Neural progenitor cell (in vitro differentiated cells): Measurements from ENCODE around the gene RAX. TPM values are rescaled to one million over a fixed set of nuclear protein-coding genes. Genes with fewer than 3 reads are reported as not detected.

ENCODE experiments used
- DNase-seq: peaks from one replicate; pipeline ENCODE4 v3.0.0-alpha.2; 2016; ENCODE audit warnings: low spot score
- H2AFZ ChIP-seq: fragments of 200-600 bp; sonication (generic); replicated peaks from 2 replicates; pipeline ENCODE4 v1.6.1; 2016; ENCODE audit warnings: antibody characterized with exemption
- H3F3A ChIP-seq: fragments of 200-600 bp; sonication (generic); 2 replicates; pipeline ENCODE4 v1.6.1; 2016; ENCODE audit warnings: antibody characterized with exemption, low read depth
- H3K27ac ChIP-seq: fragments of 200-600 bp; sonication (generic); 2 replicates; pipeline ENCODE4 v1.5.1; 2016; ENCODE audit warnings: mild to moderate bottlenecking
- H3K27me3 ChIP-seq: fragments of 200-600 bp; sonication (generic); 2 replicates; pipeline ENCODE4 v1.6.1; 2016; ENCODE audit warnings: mild to moderate bottlenecking, moderate library complexity
- H3K36me3 ChIP-seq: fragments of 200-600 bp; sonication (generic); 2 replicates; pipeline ENCODE4 v1.5.1; 2016
- H3K4me1 ChIP-seq: fragments of 200-600 bp; sonication (generic); 2 replicates; pipeline ENCODE4 v1.6.1; 2016; ENCODE audit warnings: mixed run types
- H3K4me2 ChIP-seq: fragments of 200-600 bp; sonication (generic); 2 replicates; pipeline ENCODE4 v1.6.1; 2016
- H3K4me3 ChIP-seq: fragments of 200-600 bp; sonication (generic); 2 replicates; pipeline ENCODE4 v1.5.1; 2016
- H3K79me2 ChIP-seq: fragments of 200-600 bp; sonication (generic); 2 replicates; pipeline ENCODE4 v1.6.1; 2016; ENCODE audit warnings: low read depth
- H3K9ac ChIP-seq: fragments of 200-600 bp; sonication (generic); 2 replicates; pipeline ENCODE4 v1.6.1; 2016
- H3K9me3 ChIP-seq: fragments of 200-600 bp; sonication (generic); 2 replicates; pipeline ENCODE4 v1.5.1; 2016; ENCODE audit warnings: low read depth
- H4K20me1 ChIP-seq: fragments of 200-600 bp; sonication (generic); 2 replicates; pipeline ENCODE4 v1.6.1; 2016; ENCODE audit warnings: low read depth
- H3K27ac Mint-ChIP-seq: 3 replicates; pipeline ENCODE4 v1.8.0; 2021; ENCODE audit warnings: mixed read lengths
- H3K27me3 Mint-ChIP-seq: 2 replicates; pipeline ENCODE4 v1.8.0; 2022; ENCODE audit warnings: low read depth, mild to moderate bottlenecking, inconsistent platforms, moderate library complexity, mixed read lengths; ENCODE audit not compliant: insufficient read depth
- H3K36me3 Mint-ChIP-seq: 3 replicates; pipeline ENCODE4 v1.8.0; 2021; ENCODE audit warnings: mixed read lengths
- H3K4me1 Mint-ChIP-seq: 3 replicates; pipeline ENCODE4 v1.8.0; 2021; ENCODE audit warnings: mixed read lengths
- H3K4me3 Mint-ChIP-seq: 3 replicates; pipeline ENCODE4 v1.8.0; 2021; ENCODE audit warnings: mild to moderate bottlenecking, moderate library complexity, mixed read lengths
- H3K9me3 Mint-ChIP-seq: 3 replicates; pipeline ENCODE4 v1.8.0; 2020; ENCODE audit warnings: mixed read lengths
- EZH2 ChIP-seq: fragments of 200-600 bp; sonication (generic); IDR thresholded peaks from 2 replicates; pipeline ENCODE4 v1.6.1; 2017; ENCODE audit warnings: antibody characterized with exemption, mild to moderate bottlenecking, moderate library complexity
- EZH2phosphoT487 ChIP-seq: fragments of 200-600 bp; sonication (generic); IDR thresholded peaks from 2 replicates; pipeline ENCODE4 v1.6.1; 2017; ENCODE audit warnings: antibody characterized with exemption
- total RNA-seq: library from RNA; depleted of rRNA; stranded (reverse); fragments of >200 nt; gene quantifications from 2 replicates; pipeline ENCODE4 v1.2.3, GENCODE V29; 2015; ENCODE audit warnings: low replicate concordance
- TF ChIP-seq, protein P1 (sequence below): fragments of 200-600 bp; sonication (generic); IDR thresholded peaks from 2 replicates; pipeline ENCODE4 v1.5.1; 2017; ENCODE audit warnings: antibody characterized with exemption, mild to moderate bottlenecking

Gene RAX
- total RNA-seq, 1 donor from 2014 or later = 20.7 TPM

DNA sequence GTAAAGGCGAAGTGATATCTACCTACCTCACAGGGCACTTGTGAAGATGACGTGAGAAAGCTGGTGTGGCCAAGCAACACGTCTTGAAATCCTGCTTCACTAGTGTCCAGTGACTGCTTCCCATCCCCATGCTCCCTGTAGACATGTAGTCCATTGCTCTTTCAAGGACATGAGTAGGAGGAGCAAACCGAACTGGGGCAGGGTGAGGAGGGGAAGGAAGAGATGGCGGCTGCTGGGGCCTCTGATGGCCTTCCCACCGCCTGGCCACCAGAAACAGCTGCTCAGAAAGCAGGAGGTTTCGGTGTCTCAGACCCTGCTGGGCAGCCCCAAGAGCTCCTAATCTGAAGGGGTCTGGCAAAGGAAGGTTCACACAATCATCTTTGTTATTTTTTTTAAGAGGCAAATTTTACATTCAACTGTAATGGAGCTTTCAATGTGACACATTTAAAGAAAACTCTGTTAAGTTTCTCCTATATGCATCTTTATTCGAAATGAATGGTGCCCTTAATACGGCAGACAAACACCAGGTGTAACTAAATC lies 30.5 kb upstream of the RAX start:
- H2AFZ ChIP-seq = no peak overlapping the region
- no peaks in the 10 kb centered on the region for H3K36me3 ChIP-seq
- no peak overlapping the region for H3K4me3 Mint-ChIP-seq
- H3K4me3 ChIP-seq = no peak overlapping the region
- peaks cover 17% of the 10 kb centered on the region for H3K4me1 ChIP-seq
- H3K27me3 ChIP-seq = peaks cover 19% of the 10 kb centered on the region
- no peak overlapping the region for H3K27ac Mint-ChIP-seq
- H3K79me2 ChIP-seq = no peaks in the 10 kb centered on the region
- H3K9ac ChIP-seq = no peak overlapping the region
- H3K27ac ChIP-seq = no peak overlapping the region
- H3K9me3 ChIP-seq = no peaks in the 10 kb centered on the region
- DNase-seq = no peak
- no peaks in the 10 kb centered on the region for H3K9me3 Mint-ChIP-seq
- no peaks in the 10 kb centered on the region for H3K36me3 Mint-ChIP-seq
- peak overlapping the region; percentile 14 for H3K4me2 ChIP-seq
- H3K27me3 Mint-ChIP-seq = peaks cover 14% of the 10 kb centered on the region
- no peaks in the 10 kb centered on the region for H4K20me1 ChIP-seq
- TF ChIP-seq, protein P1, sequence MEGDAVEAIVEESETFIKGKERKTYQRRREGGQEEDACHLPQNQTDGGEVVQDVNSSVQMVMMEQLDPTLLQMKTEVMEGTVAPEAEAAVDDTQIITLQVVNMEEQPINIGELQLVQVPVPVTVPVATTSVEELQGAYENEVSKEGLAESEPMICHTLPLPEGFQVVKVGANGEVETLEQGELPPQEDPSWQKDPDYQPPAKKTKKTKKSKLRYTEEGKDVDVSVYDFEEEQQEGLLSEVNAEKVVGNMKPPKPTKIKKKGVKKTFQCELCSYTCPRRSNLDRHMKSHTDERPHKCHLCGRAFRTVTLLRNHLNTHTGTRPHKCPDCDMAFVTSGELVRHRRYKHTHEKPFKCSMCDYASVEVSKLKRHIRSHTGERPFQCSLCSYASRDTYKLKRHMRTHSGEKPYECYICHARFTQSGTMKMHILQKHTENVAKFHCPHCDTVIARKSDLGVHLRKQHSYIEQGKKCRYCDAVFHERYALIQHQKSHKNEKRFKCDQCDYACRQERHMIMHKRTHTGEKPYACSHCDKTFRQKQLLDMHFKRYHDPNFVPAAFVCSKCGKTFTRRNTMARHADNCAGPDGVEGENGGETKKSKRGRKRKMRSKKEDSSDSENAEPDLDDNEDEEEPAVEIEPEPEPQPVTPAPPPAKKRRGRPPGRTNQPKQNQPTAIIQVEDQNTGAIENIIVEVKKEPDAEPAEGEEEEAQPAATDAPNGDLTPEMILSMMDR = no peak
- TF ChIP-seq EZH2phosphoT487 (no peak), EZH2 (no peak)
- peaks cover 11% of the 10 kb centered on the region for H3K4me1 Mint-ChIP-seq
- peaks cover 17% of the 10 kb centered on the region for H3F3A ChIP-seq

DNA sequence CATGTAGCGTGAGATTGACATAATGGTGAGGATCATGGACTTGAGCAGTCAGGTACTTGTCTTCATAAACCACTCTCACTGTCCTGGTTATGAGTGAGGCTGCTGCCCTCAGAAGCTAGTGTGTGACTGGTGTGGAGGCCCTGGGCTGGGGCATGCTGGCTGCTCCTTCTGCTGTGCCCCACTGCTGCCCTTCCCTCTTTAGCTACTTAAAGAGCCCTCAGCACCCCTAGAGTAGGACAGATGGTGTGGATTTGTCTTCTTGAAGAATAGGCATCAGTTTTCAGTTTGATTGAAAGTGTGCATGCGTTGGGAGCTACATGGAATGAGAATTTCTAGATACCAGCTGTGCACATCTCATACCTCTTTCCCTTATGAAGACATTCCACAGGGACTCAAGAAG lies 29.8 kb upstream of the RAX start:
- no peak for DNase-seq
- Mint-ChIP-seq H3K4me1 (peaks cover 9% of the 10 kb centered on the region), H3K36me3 (no peaks in the 10 kb centered on the region), H3K27me3 (peaks cover 14% of the 10 kb centered on the region), H3K27ac (no peak overlapping the region), H3K4me3 (no peak overlapping the region), H3K9me3 (no peaks in the 10 kb centered on the region)
- Histone ChIP-seq H3K4me2 (no peak overlapping the region), H3K36me3 (no peaks in the 10 kb centered on the region), H3F3A (peaks cover 13% of the 10 kb centered on the region), H3K4me1 (peaks cover 19% of the 10 kb centered on the region), H3K27ac (no peak overlapping the region), H3K9me3 (no peaks in the 10 kb centered on the region), H2AFZ (no peak overlapping the region), H3K4me3 (no peak overlapping the region), H4K20me1 (no peaks in the 10 kb centered on the region), H3K9ac (no peak overlapping the region), H3K79me2 (no peaks in the 10 kb centered on the region), H3K27me3 (peaks cover 18% of the 10 kb centered on the region)
- TF ChIP-seq EZH2phosphoT487 = no peak
- TF ChIP-seq, protein P1 = no peak
- TF ChIP-seq EZH2 = no peak

DNA sequence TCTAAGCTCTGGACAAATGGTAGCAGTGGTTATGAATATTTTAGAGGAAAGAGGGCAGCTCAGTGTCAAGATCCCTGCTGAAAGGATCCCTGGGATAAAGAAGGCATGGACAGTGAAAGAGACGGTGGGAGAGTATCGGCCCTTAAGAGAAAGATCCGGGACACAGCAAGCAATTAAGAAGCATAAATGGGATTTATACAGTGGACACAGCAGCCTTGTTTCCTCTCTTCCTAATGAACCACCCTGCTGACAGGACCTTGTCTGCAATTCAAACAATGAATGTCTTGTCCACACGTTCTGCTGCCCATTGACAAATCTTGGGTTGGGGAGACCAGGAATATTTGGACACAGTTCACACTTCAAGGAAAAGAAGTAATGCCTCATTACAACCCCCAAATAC lies 28.7 kb upstream of the RAX start:
- DNase-seq = no peak
- Histone ChIP-seq H3F3A (peaks cover 5% of the 10 kb centered on the region), H4K20me1 (no peaks in the 10 kb centered on the region), H3K27me3 (peaks cover 14% of the 10 kb centered on the region), H3K27ac (no peak overlapping the region), H3K36me3 (no peaks in the 10 kb centered on the region), H3K4me3 (no peak overlapping the region), H3K4me1 (peaks cover 19% of the 10 kb centered on the region), H3K79me2 (no peaks in the 10 kb centered on the region), H3K9ac (no peak overlapping the region), H3K9me3 (no peaks in the 10 kb centered on the region), H2AFZ (no peak overlapping the region), H3K4me2 (no peak overlapping the region)
- H3K4me3 Mint-ChIP-seq = no peak overlapping the region
- H3K27ac Mint-ChIP-seq = no peak overlapping the region
- TF ChIP-seq EZH2phosphoT487 = no peak
- H3K27me3 Mint-ChIP-seq = peaks cover 16% of the 10 kb centered on the region
- H3K36me3 Mint-ChIP-seq = no peaks in the 10 kb centered on the region
- peaks cover 9% of the 10 kb centered on the region for H3K4me1 Mint-ChIP-seq
- H3K9me3 Mint-ChIP-seq = no peaks in the 10 kb centered on the region

DNA sequence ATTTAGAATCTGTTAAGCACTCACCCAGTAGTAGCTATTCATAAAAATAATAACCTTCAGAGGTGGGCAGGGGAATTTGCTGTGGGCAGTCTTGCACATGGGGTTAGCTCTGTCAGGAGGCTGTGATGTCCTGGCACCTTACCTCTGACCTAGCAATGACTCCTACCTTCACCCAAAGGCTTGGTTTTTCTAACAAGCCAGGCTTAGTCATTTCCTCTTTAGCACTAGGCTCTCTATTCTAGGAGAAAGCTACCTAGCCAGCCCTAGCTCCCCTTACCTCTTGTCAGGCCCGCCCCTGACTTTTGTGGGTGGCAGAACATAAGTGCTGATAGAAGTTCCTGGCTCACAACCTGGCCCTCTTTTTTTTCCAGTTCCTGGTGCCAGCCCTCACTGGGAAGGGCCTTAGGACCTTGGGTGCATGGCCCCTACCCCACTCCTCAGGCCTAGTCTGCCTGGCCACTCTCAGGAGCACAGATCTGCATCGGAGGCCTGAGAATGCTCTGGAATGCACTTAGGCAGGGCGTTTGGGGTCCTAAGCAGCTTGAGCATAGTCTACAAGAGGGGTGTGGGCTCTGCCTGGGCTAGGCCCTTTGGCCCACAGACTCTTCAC lies 27.5 kb upstream of the RAX start:
- no peak overlapping the region for H2AFZ ChIP-seq
- H3K4me2 ChIP-seq = no peak overlapping the region
- no peak for TF ChIP-seq EZH2
- TF ChIP-seq, protein P1 = no peak
- TF ChIP-seq EZH2phosphoT487 = no peak
- H3K27ac ChIP-seq = no peak overlapping the region
- no peak overlapping the region for H3K4me3 ChIP-seq
- Mint-ChIP-seq H3K4me1 (peaks cover 9% of the 10 kb centered on the region), H3K27ac (no peak overlapping the region), H3K4me3 (no peak overlapping the region), H3K9me3 (no peaks in the 10 kb centered on the region), H3K36me3 (no peaks in the 10 kb centered on the region), H3K27me3 (peaks cover 12% of the 10 kb centered on the region)
- peaks cover 19% of the 10 kb centered on the region for H3K4me1 ChIP-seq
- peaks cover 19% of the 10 kb centered on the region for H3K27me3 ChIP-seq
- no peak for DNase-seq
- H3F3A ChIP-seq = no peaks in the 10 kb centered on the region
- no peaks in the 10 kb centered on the region for H3K9me3 ChIP-seq
- no peaks in the 10 kb centered on the region for H3K79me2 ChIP-seq
- H3K36me3 ChIP-seq = no peaks in the 10 kb centered on the region
- no peaks in the 10 kb centered on the region for H4K20me1 ChIP-seq
- H3K9ac ChIP-seq = no peak overlapping the region
